ENCODE measurements around the gene TNFRSF1B. TPM values are rescaled to one million over a fixed set of nuclear protein-coding genes. Genes with fewer than 3 reads are reported as not detected.

Gene TNFRSF1B
- total and polyA plus RNA-seq, 9 of the 15 experiments (the other 6 are each of a cell fraction or from before 2014, with no cell fraction given) = 8.8 to 91.3 (median 36.0) TPM

DNA sequence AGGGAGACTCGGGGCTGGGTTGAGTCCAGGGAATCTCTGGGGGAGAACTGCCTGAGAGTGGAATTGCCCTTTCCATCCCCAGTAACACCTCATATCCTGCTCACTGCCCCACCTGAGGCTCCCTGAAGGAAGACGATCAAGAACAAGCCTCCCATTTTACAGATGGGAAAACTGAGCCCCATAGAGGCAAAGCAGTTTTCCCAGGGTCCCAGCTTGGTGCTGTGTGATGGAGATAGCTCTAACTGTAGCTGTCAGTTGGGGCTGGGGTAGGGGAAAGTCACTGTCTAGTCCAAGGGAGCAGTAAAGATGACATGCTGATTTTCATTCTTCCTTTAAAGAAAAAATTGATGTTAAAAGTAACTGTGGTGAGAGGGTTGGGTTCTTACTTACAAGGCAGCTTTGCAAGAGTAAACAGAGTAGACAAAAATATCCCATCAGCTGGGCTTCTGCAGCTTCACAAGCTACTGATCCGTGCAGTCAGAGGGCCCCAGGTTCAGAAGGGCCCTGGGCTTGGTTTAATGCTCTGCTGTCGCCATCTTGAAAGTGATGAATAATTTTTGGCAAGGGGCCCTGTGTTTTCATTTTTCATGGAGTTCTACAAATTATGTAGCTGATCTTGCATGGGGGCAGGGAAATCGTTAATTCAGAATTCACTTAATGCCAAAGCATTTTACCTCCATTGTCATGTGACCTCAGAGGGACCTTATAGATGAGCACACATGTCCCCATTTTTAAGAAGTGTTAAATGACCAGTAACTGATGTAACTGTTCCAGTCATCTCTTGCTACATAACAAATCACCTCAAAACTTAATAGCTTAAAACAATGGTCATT lies 17.6 kb upstream of the TNFRSF1B start:
- ATAC-seq (no peak), FAIRE-seq (no peak), DNase-seq (ENCODE audit: extremely low read depth in 1 of 4, low spot score in 3 of 4) (no peak)
- Histone ChIP-seq H3K27ac (ENCODE audit: extremely low read depth, low read depth, low read length) (no peak overlapping the region), H2AFZ (ENCODE audit: low read depth, low read length) (no peak overlapping the region), H3K27me3 (ENCODE audit: control insufficient read depth in 2 of 2, insufficient read depth in 2 of 2, low read length in 2 of 2) (no peaks in the 10 kb centered on the region; a peak in 1 of 5 replicates), H3K79me2 (ENCODE audit: control insufficient read depth, insufficient read depth, low read length) (no peaks in the 10 kb centered on the region), H3K36me3 (ENCODE audit: control insufficient read depth, insufficient read depth, low read length) (peaks cover under 1% of the 10 kb centered on the region; the same call in 1 of the 3 replicates), H3K9me1 (ENCODE audit: control insufficient read depth, insufficient read depth, low read length) (no peaks in the 10 kb centered on the region), H3K9me3 (replicated peaks; ENCODE audit: control insufficient read depth, insufficient read depth, low read depth, low read length) (no peaks in the 10 kb centered on the region), H3K4me2 (ENCODE audit: insufficient read depth, low read length) (no peak overlapping the region), H3K9ac (ENCODE audit: insufficient read depth in 1 of 2, low read depth in 2 of 2, low read length in 2 of 2) (no peak overlapping the region), H4K20me1 (replicated peaks; ENCODE audit: control insufficient read depth, insufficient read depth, low read length) (no peaks in the 10 kb centered on the region), H3K4me3 (no peak overlapping the region), H3K4me1 (replicated peaks in 1 of 2; ENCODE audit: control insufficient read depth in 2 of 2, insufficient read depth in 2 of 2, low read length in 2 of 2) (peaks cover 21 to 41% of the 10 kb centered on the region in 2 experiments)
- ChIA-PET CTCF (ENCODE audit: low intra/inter-chr PET ratio) (no interaction called here), POLR2A (interaction anchor here (0.8 to 3.2 kb wide), 10 partner anchors 8 to 39 kb away, joined by 3 to 16 read pairs (median 4); no protein-coding TSS in a partner anchor)
- 69% methylated on average over 5 of the region's 5 CpGs for WGBS (ENCODE audit: insufficient coverage, low coverage, missing lambda C conversion rate)
- intact Hi-C loops (cut with micrococcal nuclease) = no loop called here
- in situ Hi-C loops (cut with MboI) = no loop called here
- BruUV-seq (replicated peaks) = no TSS peak
- TF ChIP-seq ZSCAN32 (CRISPR knock-in tag; IDR thresholded peaks at IDR 0.05) = no peak
- TF ChIP-seq FOXP1 (CRISPR knock-in tag; IDR thresholded peaks at IDR 0.05) = 0 out of 2 replicates have a peak, but pooled peaks have one; percentile 30
- TF ChIP-seq ZNF24 (IDR thresholded peaks at IDR 0.05) = 0 out of 2 replicates have a peak, but pooled peaks have one; percentile 18
- no peak for TF ChIP-seq DACH1 (IDR thresholded peaks at IDR 0.05; ENCODE audit: partially characterized antibody)
- TF ChIP-seq ZNF76 (CRISPR knock-in tag; IDR thresholded peaks at IDR 0.05; ENCODE audit: borderline replicate concordance) = no peak
- no peak for TF ChIP-seq FOXK2 (conservative IDR thresholded peaks at IDR 0.05 in 1 of 2, IDR thresholded peaks at IDR 0.05 in 1 of 2; ENCODE audit: low read depth in 2 of 2)
- TF ChIP-seq L3MBTL2 (IDR thresholded peaks at IDR 0.05) = 0 out of 2 replicates have a peak, but pooled peaks have one; percentile 4
- no peak for TF ChIP-seq CEBPZ (IDR thresholded peaks at IDR 0.05; ENCODE audit: borderline replicate concordance, low read depth, low read length)
- TF ChIP-seq CHD2 (IDR thresholded peaks at IDR 0.05; ENCODE audit: low read depth, low read length) = no peak
- TF ChIP-seq ADNP (tag; IDR thresholded peaks at IDR 0.05) = peak; percentile 97
- TF ChIP-seq CHD4 (IDR thresholded peaks at IDR 0.05; ENCODE audit: insufficient read depth, insufficient replicate concordance, low read depth, low read length, poor library complexity, severe bottlenecking) = peak; percentile 93
- TF ChIP-seq, protein P1, sequence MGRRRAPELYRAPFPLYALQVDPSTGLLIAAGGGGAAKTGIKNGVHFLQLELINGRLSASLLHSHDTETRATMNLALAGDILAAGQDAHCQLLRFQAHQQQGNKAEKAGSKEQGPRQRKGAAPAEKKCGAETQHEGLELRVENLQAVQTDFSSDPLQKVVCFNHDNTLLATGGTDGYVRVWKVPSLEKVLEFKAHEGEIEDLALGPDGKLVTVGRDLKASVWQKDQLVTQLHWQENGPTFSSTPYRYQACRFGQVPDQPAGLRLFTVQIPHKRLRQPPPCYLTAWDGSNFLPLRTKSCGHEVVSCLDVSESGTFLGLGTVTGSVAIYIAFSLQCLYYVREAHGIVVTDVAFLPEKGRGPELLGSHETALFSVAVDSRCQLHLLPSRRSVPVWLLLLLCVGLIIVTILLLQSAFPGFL (CRISPR knock-in tag; IDR thresholded peaks at IDR 0.05) = no peak
- TF ChIP-seq ZNF778 (CRISPR knock-in tag; IDR thresholded peaks at IDR 0.05) = no peak
- peak; percentile 96 for TF ChIP-seq CBX1 (IDR thresholded peaks at IDR 0.05; ENCODE audit: low read depth)
